ENCODE results near the gene MMD2.

- peak; percentile 81; the same call in 1 of the 2 replicates for TF ChIP-seq CTCF (IDR thresholded peaks at IDR 0.05)
- no peak for TF ChIP-seq JAZF1 (CRISPR knock-in tag; IDR thresholded peaks at IDR 0.05)
- no peak for TF ChIP-seq ATF2 (CRISPR knock-in tag; IDR thresholded peaks at IDR 0.05; ENCODE audit: borderline replicate concordance, low read depth)
- TF ChIP-seq RELA (CRISPR knock-in tag; IDR thresholded peaks at IDR 0.05; ENCODE audit: borderline replicate concordance) = no peak; the same call in 1 of the 2 replicates
- TF ChIP-seq FOXP4 (CRISPR knock-in tag; IDR thresholded peaks at IDR 0.05) = peak; percentile 61; the same call in 1 of the 2 replicates
- no peak for TF ChIP-seq MLX (CRISPR knock-in tag; IDR thresholded peaks at IDR 0.05)
- no peak; the same call in 1 of the 2 replicates for TF ChIP-seq MYBL2 (CRISPR knock-in tag; IDR thresholded peaks at IDR 0.05)
- TF ChIP-seq ESRRA (CRISPR knock-in tag; IDR thresholded peaks at IDR 0.05; ENCODE audit: borderline replicate concordance) = no peak
- TF ChIP-seq ETV6 (CRISPR knock-in tag; IDR thresholded peaks at IDR 0.05) = peak; percentile 68; the same call in 1 of the 2 replicates
- no peak for TF ChIP-seq CBFB (CRISPR knock-in tag; IDR thresholded peaks at IDR 0.05; ENCODE audit: low read depth)
- TF ChIP-seq ELF4 (CRISPR knock-in tag; IDR thresholded peaks at IDR 0.05; ENCODE audit: low read depth) = no peak
- peak; percentile 67; the same call in 1 of the 2 replicates for TF ChIP-seq MAX (CRISPR knock-in tag; IDR thresholded peaks at IDR 0.05)
- no peak for TF ChIP-seq ATF3 (CRISPR knock-in tag; conservative IDR thresholded peaks at IDR 0.05)
Observed at GRCh38 chr7:4973728-4974198, 14.8 kb upstream of the MMD2 start.

Measured in WTC11 (cell line).